ENCODE measurements around the gene NOM1.

Gene NOM1

DNA sequence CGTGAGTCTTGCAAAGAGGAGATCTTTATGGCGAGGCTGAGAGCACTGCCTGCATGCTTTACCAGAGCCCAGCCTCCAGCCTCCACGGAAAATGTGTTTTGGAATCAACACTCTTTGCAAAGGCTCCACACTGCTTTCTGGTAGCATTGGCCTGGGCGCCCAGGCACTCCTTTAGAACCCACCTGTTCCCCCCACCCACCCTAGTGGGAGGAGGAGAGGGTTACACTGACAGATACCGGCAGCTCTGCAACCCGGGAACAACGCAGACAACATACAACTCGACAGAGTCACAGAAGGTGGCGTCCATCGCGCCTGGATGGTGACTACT, 66.5 kb downstream of the NOM1 start:
- Histone ChIP-seq H3K36me3 (ENCODE audit: control insufficient read depth, insufficient read depth, low read length, severe bottlenecking) (no peaks in the 10 kb centered on the region), H3K9me3 (ENCODE audit: control insufficient read depth, low read length) (no peaks in the 10 kb centered on the region), H3K4me1 (ENCODE audit: control insufficient read depth, insufficient read depth, low read length) (no peaks in the 10 kb centered on the region), H3K9ac (ENCODE audit: low read length) (no peak overlapping the region), H3K4me3 (ENCODE audit: low read length) (no peak overlapping the region), H3K27me3 (replicated peaks; ENCODE audit: control insufficient read depth, insufficient read depth, low read length) (peaks cover 96% of the 10 kb centered on the region)
- no peak for DNase-seq (ENCODE audit: low read depth)

DNA sequence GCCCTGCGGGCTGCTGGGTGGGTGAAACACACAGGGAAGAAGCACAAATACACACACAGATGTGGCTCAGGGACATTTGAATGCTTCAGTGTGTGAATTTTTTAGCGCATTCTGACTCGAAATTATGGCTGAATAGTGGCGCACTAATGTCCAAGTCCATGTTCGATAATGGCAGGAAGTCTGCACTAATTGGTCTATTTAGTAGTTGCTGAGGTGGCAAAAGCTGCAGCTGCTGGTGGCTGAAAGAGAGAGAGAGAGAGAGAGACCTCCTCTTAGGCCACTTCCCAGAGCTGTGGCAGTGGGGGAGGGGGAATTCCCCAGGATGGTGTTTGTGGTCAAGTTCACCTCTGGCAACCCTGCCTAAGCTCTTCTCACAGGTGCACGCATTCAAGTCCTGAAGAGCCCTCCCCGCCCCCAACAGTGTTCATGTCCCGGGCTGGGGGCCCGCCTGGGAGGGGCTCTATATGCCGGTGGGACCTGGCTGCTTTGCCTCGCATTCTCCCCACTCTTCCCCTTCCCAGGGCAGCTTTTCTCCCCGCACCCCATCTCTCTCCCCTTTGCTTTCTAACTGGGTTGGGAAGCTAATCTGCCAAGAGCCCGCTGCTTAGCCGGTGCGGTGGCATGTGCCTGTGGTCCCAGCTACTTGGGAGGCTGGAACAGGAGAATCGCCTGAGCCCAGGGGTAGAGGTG, 67.0 kb downstream of the NOM1 start:
- Histone ChIP-seq H3K9me3 (ENCODE audit: control insufficient read depth, low read length) (no peaks in the 10 kb centered on the region), H3K9ac (ENCODE audit: low read length) (no peak overlapping the region), H3K4me3 (ENCODE audit: low read length) (no peak overlapping the region), H3K36me3 (ENCODE audit: control insufficient read depth, insufficient read depth, low read length, severe bottlenecking) (no peaks in the 10 kb centered on the region), H3K27me3 (replicated peaks; ENCODE audit: control insufficient read depth, insufficient read depth, low read length) (peaks cover 94% of the 10 kb centered on the region), H3K4me1 (ENCODE audit: control insufficient read depth, insufficient read depth, low read length) (no peaks in the 10 kb centered on the region)
- no peak for DNase-seq (ENCODE audit: low read depth)

DNA sequence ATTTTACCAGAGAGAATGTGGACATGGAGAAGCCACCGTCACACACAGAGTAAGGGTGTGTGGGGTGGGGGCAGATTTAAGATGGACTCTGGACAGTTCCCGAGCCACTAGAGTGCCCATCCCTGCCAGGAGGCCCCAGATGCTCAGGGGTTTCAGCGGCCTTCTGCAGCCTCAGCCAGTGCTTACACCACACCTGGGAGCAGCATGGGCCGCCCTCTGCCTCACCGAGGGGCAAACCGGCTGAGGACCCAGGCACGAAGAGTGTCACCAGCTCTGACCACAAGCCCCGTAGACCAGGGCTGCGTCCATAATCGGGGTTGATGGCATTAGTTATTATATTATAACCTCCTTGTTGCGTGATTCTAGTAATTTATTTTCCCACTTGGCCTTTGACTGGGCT, 67.6 kb downstream of the NOM1 start:
- no peak overlapping the region for H3K9ac ChIP-seq (ENCODE audit: low read length)
- H3K4me3 ChIP-seq (ENCODE audit: low read length) = no peak overlapping the region
- H3K36me3 ChIP-seq (ENCODE audit: control insufficient read depth, insufficient read depth, low read length, severe bottlenecking) = no peaks in the 10 kb centered on the region
- H3K27me3 ChIP-seq (replicated peaks; ENCODE audit: control insufficient read depth, insufficient read depth, low read length) = peaks cover 94% of the 10 kb centered on the region
- H3K9me3 ChIP-seq (ENCODE audit: control insufficient read depth, low read length) = no peaks in the 10 kb centered on the region
- no peaks in the 10 kb centered on the region for H3K4me1 ChIP-seq (ENCODE audit: control insufficient read depth, insufficient read depth, low read length)
- no peak for DNase-seq (ENCODE audit: low read depth)

DNA sequence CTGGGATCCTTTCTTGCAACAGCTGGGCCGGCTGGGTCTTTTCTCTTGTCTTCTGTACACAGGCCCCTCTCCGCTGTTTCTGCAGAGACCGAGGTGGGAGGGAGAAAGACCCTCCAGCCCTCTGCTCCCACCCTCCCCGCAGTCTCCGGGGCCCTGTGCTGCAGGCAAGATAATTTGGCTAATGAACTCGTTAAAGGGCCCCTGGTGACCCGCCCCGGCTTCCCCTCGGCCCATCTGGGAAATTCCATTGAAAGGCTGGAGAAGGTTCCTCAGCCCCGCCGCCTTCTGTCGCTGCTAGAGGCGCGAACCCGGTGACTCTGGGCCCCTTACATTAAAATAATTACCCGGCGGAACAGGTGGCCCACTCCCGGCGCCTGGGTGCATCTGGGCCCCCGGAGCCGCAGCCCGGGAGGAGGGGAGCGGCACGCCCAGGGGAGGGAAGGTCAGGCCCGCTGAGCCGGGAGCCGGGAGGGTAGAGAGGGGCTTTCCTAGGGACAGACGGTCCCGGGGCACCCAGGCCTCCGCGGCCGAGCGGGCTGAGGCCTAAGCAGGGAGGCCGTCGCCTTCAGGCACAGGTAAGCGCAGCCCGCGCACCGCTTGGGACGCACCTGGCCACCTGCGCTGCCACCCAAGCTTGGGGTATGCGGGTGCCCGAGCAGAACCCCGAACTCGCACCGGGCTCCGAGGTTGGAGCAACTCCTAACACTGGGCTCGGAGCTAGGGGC, 68.3 kb downstream of the NOM1 start:
- Histone ChIP-seq H3K27me3 (replicated peaks; ENCODE audit: control insufficient read depth, insufficient read depth, low read length) (peaks cover 94% of the 10 kb centered on the region), H3K36me3 (ENCODE audit: control insufficient read depth, insufficient read depth, low read length, severe bottlenecking) (no peaks in the 10 kb centered on the region), H3K4me1 (ENCODE audit: control insufficient read depth, insufficient read depth, low read length) (no peaks in the 10 kb centered on the region), H3K4me3 (ENCODE audit: low read length) (no peak overlapping the region), H3K9ac (ENCODE audit: low read length) (no peak overlapping the region), H3K9me3 (ENCODE audit: control insufficient read depth, low read length) (no peaks in the 10 kb centered on the region)
- no peak for DNase-seq (ENCODE audit: low read depth)

DNA sequence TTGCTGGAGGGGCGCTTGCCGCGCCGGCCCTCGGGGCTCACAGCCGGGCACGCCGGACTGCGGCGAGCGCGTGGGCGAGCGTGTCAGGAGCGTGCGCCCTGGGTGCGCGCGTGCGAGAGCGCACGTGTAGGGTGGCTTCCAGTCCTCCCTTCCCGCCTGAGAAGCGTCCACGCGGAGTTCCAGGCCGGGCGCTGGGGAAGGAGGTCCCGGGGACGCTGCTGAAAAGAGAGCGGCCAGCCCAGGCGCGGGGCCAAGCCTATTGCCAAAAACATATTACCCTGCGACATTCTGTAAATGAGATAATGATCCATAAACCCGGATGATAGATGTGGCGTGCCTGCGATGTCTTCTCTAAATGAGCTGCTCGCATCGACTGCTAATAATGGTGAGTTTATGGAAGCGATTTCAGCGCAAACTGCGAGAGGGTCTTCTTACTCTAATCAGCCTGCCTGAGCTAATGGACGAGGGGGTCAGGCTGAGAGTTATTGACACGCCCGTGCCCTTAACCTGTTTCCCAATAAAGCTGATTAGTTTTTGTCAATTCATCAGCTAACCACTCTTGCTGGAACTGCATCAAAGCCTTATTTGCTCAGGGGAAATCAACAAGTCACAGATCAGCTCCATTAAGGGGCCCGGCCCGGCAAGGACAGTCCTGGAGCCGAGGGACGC, 69.0 kb downstream of the NOM1 start:
- Histone ChIP-seq H3K9ac (ENCODE audit: low read length) (no peak overlapping the region), H3K36me3 (ENCODE audit: control insufficient read depth, insufficient read depth, low read length, severe bottlenecking) (no peaks in the 10 kb centered on the region), H3K27me3 (replicated peaks; ENCODE audit: control insufficient read depth, insufficient read depth, low read length) (peaks cover 94% of the 10 kb centered on the region), H3K4me3 (ENCODE audit: low read length) (no peak overlapping the region), H3K4me1 (ENCODE audit: control insufficient read depth, insufficient read depth, low read length) (no peaks in the 10 kb centered on the region), H3K9me3 (ENCODE audit: control insufficient read depth, low read length) (no peaks in the 10 kb centered on the region)
- DNase-seq (ENCODE audit: low read depth) = no peak

DNA sequence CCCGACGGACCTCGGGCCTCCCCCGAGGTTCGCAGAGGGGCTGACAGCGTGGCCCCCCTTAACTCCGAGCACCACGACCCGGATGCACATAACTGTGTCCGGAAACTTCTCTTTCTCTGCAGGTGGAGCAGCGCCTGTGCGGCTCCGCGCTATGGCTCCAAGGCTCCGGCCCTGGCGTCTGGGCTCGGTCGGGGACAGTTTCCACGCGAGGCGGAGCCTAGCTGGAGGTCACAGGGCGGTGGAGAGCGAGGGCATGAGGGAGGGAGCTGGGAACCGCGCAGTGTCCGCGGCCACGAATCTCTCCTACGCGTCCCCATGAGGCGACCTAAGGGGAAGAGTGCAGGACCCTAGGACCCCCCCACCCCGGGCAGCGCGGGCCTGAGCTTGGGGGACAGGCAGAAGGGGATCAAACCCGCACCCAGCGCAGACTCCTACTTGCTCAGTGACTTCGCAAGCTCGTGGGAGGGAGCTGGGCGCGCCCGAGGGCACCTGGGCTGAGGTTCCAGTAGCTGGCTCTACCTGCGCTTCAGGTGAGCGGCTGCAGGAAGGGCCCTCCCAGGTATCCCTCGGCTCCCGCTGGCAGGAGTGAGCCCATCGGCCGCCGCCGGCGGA, 69.6 kb downstream of the NOM1 start:
- no peaks in the 10 kb centered on the region for H3K36me3 ChIP-seq (ENCODE audit: control insufficient read depth, insufficient read depth, low read length, severe bottlenecking)
- H3K27me3 ChIP-seq (replicated peaks; ENCODE audit: control insufficient read depth, insufficient read depth, low read length) = peaks cover 95% of the 10 kb centered on the region
- H3K4me3 ChIP-seq (ENCODE audit: low read length) = no peak overlapping the region
- no peaks in the 10 kb centered on the region for H3K4me1 ChIP-seq (ENCODE audit: control insufficient read depth, insufficient read depth, low read length)
- H3K9me3 ChIP-seq (ENCODE audit: control insufficient read depth, low read length) = no peaks in the 10 kb centered on the region
- DNase-seq (ENCODE audit: low read depth) = no peak
- H3K9ac ChIP-seq (ENCODE audit: low read length) = no peak overlapping the region

DNA sequence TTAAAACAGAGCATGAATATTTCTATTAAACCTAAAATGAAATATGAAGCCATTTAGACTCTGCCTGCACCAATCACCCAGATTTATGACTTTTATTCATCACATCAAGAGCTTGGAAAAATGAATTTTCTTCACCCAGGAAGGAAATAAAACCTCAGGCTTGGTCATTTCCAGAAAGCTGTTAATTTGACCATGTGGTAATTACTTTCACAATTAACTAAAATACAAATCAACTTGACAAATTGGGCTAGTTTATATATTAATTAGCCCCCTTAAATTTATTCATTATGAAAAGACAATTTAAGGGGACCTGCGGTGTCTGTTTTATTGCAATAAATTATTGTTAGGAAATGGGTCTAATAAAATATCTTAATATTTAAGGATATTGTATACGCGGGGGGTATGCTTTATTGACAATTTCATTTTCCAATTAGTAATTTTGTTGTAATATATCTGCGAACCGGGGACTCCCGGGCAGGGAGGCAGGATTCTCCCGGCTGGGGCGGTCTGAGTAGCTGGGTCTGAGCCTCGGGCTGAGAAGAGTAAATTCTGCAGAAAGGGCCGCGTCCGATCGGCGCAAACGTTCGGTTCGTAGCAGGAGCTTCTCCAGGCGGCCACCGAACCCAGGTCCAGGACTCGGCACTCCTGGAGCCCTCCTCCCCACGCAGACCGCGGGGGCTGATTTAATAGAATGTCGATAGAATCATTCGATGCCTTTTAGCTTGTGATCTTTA, 70.4 kb downstream of the NOM1 start:
- no peak overlapping the region for H3K4me3 ChIP-seq (ENCODE audit: low read length)

DNA sequence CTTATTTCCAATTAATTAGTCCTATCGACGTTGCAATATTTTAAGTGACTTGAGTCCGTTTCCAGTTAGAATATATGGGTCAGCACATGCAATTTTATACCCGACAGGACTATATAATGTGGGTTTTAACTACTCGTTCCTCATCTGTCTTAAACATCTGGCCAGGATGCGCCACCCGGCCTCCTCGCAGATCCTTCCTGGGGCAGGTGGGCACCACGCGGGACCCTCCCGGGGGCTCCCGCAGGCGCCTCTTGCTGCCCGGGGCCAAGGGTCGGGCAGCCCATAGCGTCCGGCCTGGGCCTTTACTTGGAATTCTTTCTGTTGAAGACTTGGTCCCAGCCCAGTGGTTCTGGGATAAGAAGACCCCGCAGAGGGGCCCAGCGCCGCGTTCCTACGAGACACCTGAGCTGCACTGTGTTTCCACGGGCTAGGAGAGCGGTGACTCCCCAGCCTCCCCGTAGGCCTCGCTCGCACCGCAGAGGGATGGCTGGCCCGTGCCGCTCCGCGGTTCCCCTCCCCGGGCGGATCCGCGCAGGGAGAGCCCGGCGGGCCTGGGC, 71.1 kb downstream of the NOM1 start:
- Histone ChIP-seq H3K36me3 (ENCODE audit: control insufficient read depth, insufficient read depth, low read length, severe bottlenecking) (no peaks in the 10 kb centered on the region), H3K4me1 (ENCODE audit: control insufficient read depth, insufficient read depth, low read length) (no peaks in the 10 kb centered on the region), H3K4me3 (ENCODE audit: low read length) (no peak overlapping the region), H3K9me3 (ENCODE audit: control insufficient read depth, low read length) (peaks cover 8% of the 10 kb centered on the region), H3K27me3 (replicated peaks; ENCODE audit: control insufficient read depth, insufficient read depth, low read length) (peaks cover 95% of the 10 kb centered on the region), H3K9ac (ENCODE audit: low read length) (no peak overlapping the region)
- no peak for DNase-seq (ENCODE audit: low read depth)

More for the DNA sequence above, 70.4 kb downstream of the NOM1 start:
- Histone ChIP-seq H3K36me3 (ENCODE audit: control insufficient read depth, insufficient read depth, low read length, severe bottlenecking) (no peaks in the 10 kb centered on the region), H3K4me1 (ENCODE audit: control insufficient read depth, insufficient read depth, low read length) (no peaks in the 10 kb centered on the region), H3K9me3 (ENCODE audit: control insufficient read depth, low read length) (peaks cover 4% of the 10 kb centered on the region), H3K9ac (ENCODE audit: low read length) (no peak overlapping the region), H3K27me3 (replicated peaks; ENCODE audit: control insufficient read depth, insufficient read depth, low read length) (peaks cover 95% of the 10 kb centered on the region)
- no peak for DNase-seq (ENCODE audit: low read depth)

DNA sequence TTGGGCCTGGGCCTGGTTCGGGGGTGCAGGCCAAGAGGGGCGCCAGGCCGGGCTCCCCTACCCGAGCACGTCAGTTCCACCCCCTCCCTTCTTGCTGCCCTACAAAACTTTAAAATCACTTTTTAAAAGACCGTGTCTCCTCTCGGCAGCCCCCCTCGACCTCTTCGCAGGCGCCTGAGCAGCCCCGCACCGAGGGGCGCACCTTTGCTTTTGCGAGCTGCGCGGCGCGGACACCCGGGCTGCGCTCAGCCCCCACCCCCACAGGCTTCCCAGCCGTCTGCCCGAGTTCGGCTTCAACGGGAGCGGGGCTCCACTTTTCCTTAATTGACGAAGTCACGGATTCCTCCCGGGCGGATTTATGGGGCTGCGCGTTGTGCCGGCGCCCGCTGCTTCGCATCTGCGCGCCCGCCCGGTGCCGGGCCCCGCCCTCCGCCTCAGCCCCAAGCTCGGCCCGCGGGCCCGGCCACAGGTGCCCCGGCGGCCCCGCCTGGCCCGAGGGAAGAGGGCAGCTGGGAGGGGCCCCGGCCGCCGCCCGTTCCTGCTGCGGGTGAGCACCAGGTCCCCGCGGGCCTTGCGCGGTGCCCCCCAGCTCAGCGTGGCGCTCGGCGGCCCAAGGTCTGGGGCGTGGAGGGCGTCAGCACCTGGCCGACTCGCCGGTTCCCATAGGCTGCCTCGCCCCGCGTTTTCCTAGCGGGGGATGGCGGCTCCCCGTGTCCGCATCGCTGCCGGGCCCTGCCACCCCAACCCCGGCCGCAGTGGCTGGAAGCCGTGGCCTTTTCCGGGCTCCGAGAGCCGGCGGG, 71.8 kb downstream of the NOM1 start:
- Histone ChIP-seq H3K36me3 (ENCODE audit: control insufficient read depth, insufficient read depth, low read length, severe bottlenecking) (no peaks in the 10 kb centered on the region), H3K27me3 (replicated peaks; ENCODE audit: control insufficient read depth, insufficient read depth, low read length) (peaks cover 95% of the 10 kb centered on the region), H3K9ac (ENCODE audit: low read length) (no peak overlapping the region), H3K4me3 (ENCODE audit: low read length) (no peak overlapping the region), H3K9me3 (ENCODE audit: control insufficient read depth, low read length) (peaks cover 8% of the 10 kb centered on the region), H3K4me1 (ENCODE audit: control insufficient read depth, insufficient read depth, low read length) (no peaks in the 10 kb centered on the region)
- no peak for DNase-seq (ENCODE audit: low read depth)

DNA sequence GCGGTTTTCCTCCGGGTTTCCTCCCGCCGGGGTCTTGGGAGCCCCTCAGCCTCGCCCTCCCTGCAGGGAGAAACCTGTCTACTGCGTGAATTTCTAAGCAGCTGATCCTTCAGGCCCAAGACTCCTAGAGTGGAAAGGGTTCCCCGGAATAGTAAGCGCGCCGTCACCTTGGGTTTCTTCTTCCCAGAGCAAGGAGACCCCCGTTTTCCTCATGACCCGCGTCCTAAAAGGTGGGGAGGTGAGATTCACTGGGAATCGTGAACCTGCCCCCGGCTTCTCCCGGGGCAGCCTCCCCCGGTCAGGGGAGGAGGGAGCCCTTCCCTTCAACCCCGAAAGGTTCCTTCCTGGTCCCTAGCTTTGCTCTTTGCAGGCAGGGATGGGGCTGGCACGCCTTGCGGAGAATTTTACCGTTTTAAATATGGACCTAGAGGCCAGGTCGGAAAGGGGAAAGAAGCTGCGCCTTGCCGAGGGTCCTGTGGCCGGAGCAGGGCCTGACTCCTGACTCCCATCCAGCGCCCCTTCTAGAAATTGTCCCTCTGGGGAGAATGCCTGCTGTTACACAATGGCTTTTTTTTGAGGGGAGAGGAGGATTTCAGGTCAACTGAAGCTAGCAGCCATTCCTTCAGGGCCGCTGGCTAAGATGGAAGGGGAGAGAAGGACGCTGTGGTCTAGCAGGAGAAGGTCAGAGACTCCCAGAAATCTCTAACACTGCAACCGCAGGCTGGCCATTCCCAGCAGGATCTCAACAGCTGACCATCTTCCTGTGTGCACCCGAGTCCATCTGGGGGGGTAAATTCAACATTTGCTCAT, 72.6 kb downstream of the NOM1 start:
- Histone ChIP-seq H3K36me3 (ENCODE audit: control insufficient read depth, insufficient read depth, low read length, severe bottlenecking) (no peaks in the 10 kb centered on the region), H3K4me3 (ENCODE audit: low read length) (no peak overlapping the region), H3K4me1 (ENCODE audit: control insufficient read depth, insufficient read depth, low read length) (no peaks in the 10 kb centered on the region), H3K9ac (ENCODE audit: low read length) (no peak overlapping the region), H3K9me3 (ENCODE audit: control insufficient read depth, low read length) (peaks cover 8% of the 10 kb centered on the region), H3K27me3 (replicated peaks; ENCODE audit: control insufficient read depth, insufficient read depth, low read length) (peaks cover 93% of the 10 kb centered on the region)
- DNase-seq (ENCODE audit: low read depth) = no peak

All from adipocyte (in vitro differentiated cells).